ENCODE results near the gene LRRC73.
A peak's percentile ranks its signal among the peaks of the same experiment; 100 is the strongest.

LRRC73 gene

DNA sequence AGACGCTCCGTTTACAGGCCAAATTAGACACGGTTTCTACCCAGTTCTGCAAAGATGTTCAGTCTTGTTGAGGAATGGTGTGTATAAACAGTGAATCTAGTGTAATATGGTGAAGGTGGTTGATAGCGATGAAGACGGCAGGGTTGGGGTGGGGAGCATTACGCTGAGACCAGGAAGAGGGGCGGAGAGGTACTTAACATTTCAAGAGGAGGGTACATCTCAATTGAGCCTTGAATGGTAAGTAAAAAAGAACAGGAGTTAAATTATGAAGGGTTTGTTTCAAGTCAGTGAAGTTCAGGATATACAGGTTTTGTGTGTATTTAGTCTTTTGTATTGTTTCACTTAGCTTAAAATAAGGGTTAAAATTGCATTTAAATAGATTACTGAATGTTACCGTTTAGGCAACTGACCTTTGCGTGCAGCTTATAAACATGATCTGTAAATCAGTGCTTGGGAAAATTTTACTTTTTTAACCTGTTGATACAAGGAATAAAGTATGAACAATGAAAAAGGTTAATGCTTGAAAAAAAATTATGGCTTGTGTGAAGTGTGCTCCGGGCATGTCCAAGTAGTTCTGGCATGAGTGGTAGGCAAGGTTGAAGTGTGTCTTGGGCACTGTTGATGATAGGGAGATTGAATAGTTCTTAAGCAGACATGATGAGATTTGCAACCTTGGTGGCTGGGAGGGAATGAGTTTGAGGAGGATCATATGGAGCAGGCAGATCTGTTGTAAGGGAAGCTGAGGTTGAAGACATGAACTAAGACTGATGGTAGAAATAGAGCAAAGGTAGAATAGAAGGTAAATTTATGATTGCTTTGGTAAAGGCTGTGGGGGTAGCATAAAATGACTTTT is 7.6 kb upstream of the LRRC73 start:
- CTCF ChIA-PET, result interaction anchor here (0.7 to 2.6 kb wide), 6 partner anchors 8 to 183 kb away, joined by 3 to 20 read pairs (median 4); no protein-coding TSS in a partner anchor
- Histone ChIP-seq H3K4me3 (ENCODE audit: low read depth, low read length) (peak overlapping the region; percentile 88), H3K36me3 (ENCODE audit: control insufficient read depth in 2 of 2, insufficient read depth in 1 of 2, low read length in 2 of 2) (peaks cover 25 to 72% of the 10 kb centered on the region in 2 experiments), H3K9me3 (ENCODE audit: control insufficient read depth, insufficient read depth, low read depth, low read length) (no peaks in the 10 kb centered on the region), H3K4me1 (ENCODE audit: control insufficient read depth, insufficient read depth, low read length) (peaks cover 9% of the 10 kb centered on the region; the same call in 1 of the 2 replicates), H3K27ac (ENCODE audit: extremely low read depth, low read depth, low read length) (peak overlapping the region; percentile 57)
- TF ChIP-seq ZNF600 (tag by site-specific recombination; IDR thresholded peaks at IDR 0.05) (peak; percentile 64), ZSCAN18 (tag by site-specific recombination; IDR thresholded peaks at IDR 0.05) (0 out of 2 replicates have a peak, but pooled peaks have one; percentile 36), SCRT2 (tag by site-specific recombination; IDR thresholded peaks at IDR 0.05) (peak; percentile 92), GLI4 (tag by site-specific recombination; IDR thresholded peaks at IDR 0.05) (0 out of 2 replicates have a peak, but pooled peaks have one; percentile 12), RBAK (tag by site-specific recombination; IDR thresholded peaks at IDR 0.05) (peak; percentile 29; the same call in 1 of the 2 replicates), ZNF121 (tag by site-specific recombination; IDR thresholded peaks at IDR 0.05) (no peak), ZNF366 (tag by site-specific recombination; conservative IDR thresholded peaks at IDR 0.05) (peak; percentile 17; the same call in 1 of the 2 replicates), ZNF350 (tag by site-specific recombination; IDR thresholded peaks at IDR 0.05) (no peak)
- POLR2A ChIA-PET, result interaction anchor here (0.7 to 2.1 kb wide), 12 partner anchors 9 to 588 kb away, joined by 3 to 14 read pairs (median 5); partner anchors contain the start of genes ABCC10, CNPY3, CUL7 and GTPBP2

DNA sequence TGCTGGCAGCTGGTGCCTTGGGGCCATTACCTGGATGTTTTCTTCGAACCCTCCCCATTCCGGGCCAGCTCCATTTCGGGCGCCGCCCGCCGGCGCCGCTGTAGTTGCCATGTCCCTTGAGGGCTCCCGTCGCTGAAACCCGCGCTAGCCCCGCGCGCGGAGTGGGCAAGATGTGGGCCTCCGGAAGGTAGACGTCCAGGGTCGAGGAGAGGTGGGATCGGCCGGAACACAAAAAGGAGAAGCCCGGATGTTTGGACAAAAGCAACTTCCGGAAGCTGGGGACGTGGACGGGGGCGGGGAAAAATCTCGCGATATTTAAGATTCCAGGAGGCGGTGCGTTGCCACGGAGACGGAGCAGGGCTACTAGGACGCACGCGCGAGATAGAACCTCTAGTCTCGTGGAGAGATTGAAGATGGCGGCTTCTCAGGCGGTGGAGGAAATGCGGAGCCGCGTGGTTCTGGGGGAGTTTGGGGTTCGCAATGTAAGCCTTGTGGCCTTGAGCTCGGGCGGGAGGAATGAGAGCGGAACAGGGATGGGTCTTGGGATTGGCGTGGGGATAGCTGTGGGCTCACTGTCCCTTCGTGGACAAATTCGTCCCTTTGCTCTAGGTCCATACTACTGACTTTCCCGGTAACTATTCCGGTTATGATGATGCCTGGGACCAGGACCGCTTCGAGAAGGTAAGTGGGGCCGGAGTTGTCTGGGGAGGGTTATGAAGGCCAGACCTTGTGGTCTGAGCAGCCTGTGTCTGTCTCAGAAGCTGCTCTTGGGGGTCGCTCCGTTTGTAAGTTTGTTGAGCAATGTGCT is 6.8 kb upstream of the LRRC73 start, which contains the start of the genes POLR1C and YIPF3:
POLR1C (plus strand) TSS at position 393 of the 808 bp plus-strand sequence; CDS start at position 414, 21 bp downstream.
YIPF3 (minus strand) TSS at position 230 of the 808 bp plus-strand sequence; CDS start at position 111, 119 bp downstream.
- ChIA-PET POLR2A (interaction anchor here (0.6 to 2.1 kb wide), 19 partner anchors 8 to 588 kb away, joined by 3 to 14 read pairs (median 5); partner anchors contain the start of genes ABCC10, CNPY3, CUL7 and DLK2), CTCF (interaction anchor here (0.7 to 2.6 kb wide), 6 partner anchors 9 to 182 kb away, joined by 3 to 20 read pairs (median 4); no protein-coding TSS in a partner anchor)
- peak within 1 kb of the TSS; percentile 88 for H3K4me3 ChIP-seq (ENCODE audit: low read depth, low read length)
- H3K27ac ChIP-seq (ENCODE audit: extremely low read depth, low read depth, low read length), result peak within 1 kb of the TSS; percentile 57
- peaks cover 24 to 72% of the 10 kb centered on the region in 2 experiments for H3K36me3 ChIP-seq (ENCODE audit: control insufficient read depth in 2 of 2, insufficient read depth in 1 of 2, low read length in 2 of 2)
- no peaks in the 10 kb centered on the region for H3K9me3 ChIP-seq (ENCODE audit: control insufficient read depth, insufficient read depth, low read depth, low read length)
- H3K4me1 ChIP-seq (ENCODE audit: control insufficient read depth, insufficient read depth, low read length), result peaks cover 9% of the 10 kb centered on the region; the same call in 1 of the 2 replicates
- TF ChIP-seq ZNF777 (tag by site-specific recombination; IDR thresholded peaks at IDR 0.05; ENCODE audit: borderline replicate concordance) (no peak), SP7 (tag by site-specific recombination; IDR thresholded peaks at IDR 0.05) (peak; percentile 64), ZNF184 (tag by site-specific recombination; IDR thresholded peaks at IDR 0.05) (no peak), ZNF580 (tag by site-specific recombination; IDR thresholded peaks at IDR 0.05) (peak; percentile 71; the same call in 1 of the 2 replicates), ZBTB26 (tag by site-specific recombination; optimal IDR thresholded peaks at IDR 0.05) (peak; percentile 53), ZBTB10 (tag by site-specific recombination; IDR thresholded peaks at IDR 0.05) (peak; percentile 87), ZNF837 (tag by site-specific recombination; IDR thresholded peaks at IDR 0.05) (no peak), ZBTB1 (tag by site-specific recombination; IDR thresholded peaks at IDR 0.05) (no peak), GFI1B (tag by site-specific recombination; IDR thresholded peaks at IDR 0.05) (no peak), ZNF366 (tag by site-specific recombination; conservative IDR thresholded peaks at IDR 0.05) (0 out of 2 replicates have a peak, but pooled peaks have one; percentile 30)
- TF ChIP-seq, protein P1, sequence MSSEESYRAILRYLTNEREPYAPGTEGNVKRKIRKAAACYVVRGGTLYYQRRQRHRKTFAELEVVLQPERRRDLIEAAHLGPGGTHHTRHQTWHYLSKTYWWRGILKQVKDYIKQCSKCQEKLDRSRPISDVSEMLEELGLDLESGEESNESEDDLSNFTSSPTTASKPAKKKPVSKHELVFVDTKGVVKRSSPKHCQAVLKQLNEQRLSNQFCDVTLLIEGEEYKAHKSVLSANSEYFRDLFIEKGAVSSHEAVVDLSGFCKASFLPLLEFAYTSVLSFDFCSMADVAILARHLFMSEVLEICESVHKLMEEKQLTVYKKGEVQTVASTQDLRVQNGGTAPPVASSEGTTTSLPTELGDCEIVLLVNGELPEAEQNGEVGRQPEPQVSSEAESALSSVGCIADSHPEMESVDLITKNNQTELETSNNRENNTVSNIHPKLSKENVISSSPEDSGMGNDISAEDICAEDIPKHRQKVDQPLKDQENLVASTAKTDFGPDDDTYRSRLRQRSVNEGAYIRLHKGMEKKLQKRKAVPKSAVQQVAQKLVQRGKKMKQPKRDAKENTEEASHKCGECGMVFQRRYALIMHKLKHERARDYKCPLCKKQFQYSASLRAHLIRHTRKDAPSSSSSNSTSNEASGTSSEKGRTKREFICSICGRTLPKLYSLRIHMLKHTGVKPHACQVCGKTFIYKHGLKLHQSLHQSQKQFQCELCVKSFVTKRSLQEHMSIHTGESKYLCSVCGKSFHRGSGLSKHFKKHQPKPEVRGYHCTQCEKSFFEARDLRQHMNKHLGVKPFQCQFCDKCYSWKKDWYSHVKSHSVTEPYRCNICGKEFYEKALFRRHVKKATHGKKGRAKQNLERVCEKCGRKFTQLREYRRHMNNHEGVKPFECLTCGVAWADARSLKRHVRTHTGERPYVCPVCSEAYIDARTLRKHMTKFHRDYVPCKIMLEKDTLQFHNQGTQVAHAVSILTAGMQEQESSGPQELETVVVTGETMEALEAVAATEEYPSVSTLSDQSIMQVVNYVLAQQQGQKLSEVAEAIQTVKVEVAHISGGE (tag by site-specific recombination; conservative IDR thresholded peaks at IDR 0.05; ENCODE audit: low read depth), result peak; percentile 98
- TF ChIP-seq, protein P2, sequence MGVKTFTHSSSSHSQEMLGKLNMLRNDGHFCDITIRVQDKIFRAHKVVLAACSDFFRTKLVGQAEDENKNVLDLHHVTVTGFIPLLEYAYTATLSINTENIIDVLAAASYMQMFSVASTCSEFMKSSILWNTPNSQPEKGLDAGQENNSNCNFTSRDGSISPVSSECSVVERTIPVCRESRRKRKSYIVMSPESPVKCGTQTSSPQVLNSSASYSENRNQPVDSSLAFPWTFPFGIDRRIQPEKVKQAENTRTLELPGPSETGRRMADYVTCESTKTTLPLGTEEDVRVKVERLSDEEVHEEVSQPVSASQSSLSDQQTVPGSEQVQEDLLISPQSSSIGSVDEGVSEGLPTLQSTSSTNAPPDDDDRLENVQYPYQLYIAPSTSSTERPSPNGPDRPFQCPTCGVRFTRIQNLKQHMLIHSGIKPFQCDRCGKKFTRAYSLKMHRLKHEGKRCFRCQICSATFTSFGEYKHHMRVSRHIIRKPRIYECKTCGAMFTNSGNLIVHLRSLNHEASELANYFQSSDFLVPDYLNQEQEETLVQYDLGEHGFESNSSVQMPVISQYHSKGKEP (tag by site-specific recombination; IDR thresholded peaks at IDR 0.05), result no peak

Data from HEK293 (cell line).